B cell (primary cell): ENCODE data around the gene LMNTD2. TPM values are rescaled to one million over a fixed set of nuclear protein-coding genes. Genes with fewer than 3 reads are reported as not detected.

Source experiments
- ATAC-seq: fragments of 200-7000 bp; cut with Tn5 transposase; one replicate; pipeline ENCODE4 v1.10.0; 2021; ENCODE audit warnings: low read depth, mild to moderate bottlenecking, moderate number of reproducible peaks, moderate library complexity
- CTCF ChIA-PET: fragments of 350-600 bp; sonication (Branson Sonifier 250); formaldehyde crosslinking; loops from one replicate; lab custom pipeline; 2021; ENCODE audit warnings: antibody characterized with exemption, inconsistent platforms; lab: Charles Lee
- POLR2A ChIA-PET: fragments of 350-600 bp; sonication (Branson Sonifier 250); formaldehyde crosslinking; loops from one replicate; lab custom pipeline; 2021; ENCODE audit warnings: antibody characterized with exemption; lab: Charles Lee
- DNase-seq: peaks from one replicate; pipeline ENCODE4 v3.0.0; 2013
- H2AFZ ChIP-seq: 2 replicates; pipeline ENCODE4 v1.6.1; 2012; ENCODE audit warnings: mild to moderate bottlenecking, low read depth, low read length; ENCODE audit not compliant: insufficient read depth, poor library complexity, severe bottlenecking
- H3K27ac ChIP-seq, 2 donors: 1 replicate in 1 of 2; 2 replicates in 1 of 2; pipeline ENCODE4 v1.5.1; 2012 to 2013; ENCODE audit warnings: low read length in 2 of 2, mild to moderate bottlenecking in 2 of 2, moderate library complexity in 1 of 2
- H3K27me3 ChIP-seq, 4 experiments: fragments of 200-600 bp in 1 of 4; sonication (generic) in 1 of 4; replicated peaks in 1 of 4; 1 replicate in 2 of 4; 2 replicates in 2 of 4; pipeline versions ENCODE4 v1.6.1 to v1.7.0; 2013 to 2016; ENCODE audit warnings: low read length in 3 of 4, mild to moderate bottlenecking in 2 of 4, mixed read lengths in 1 of 4, moderate library complexity in 1 of 4; ENCODE audit not compliant: insufficient read depth in 4 of 4, control insufficient read depth in 3 of 4; ENCODE audit errors: control extremely low read depth in 1 of 4
- H3K36me3 ChIP-seq, 2 experiments: replicated peaks in 1 of 2; 1 replicate in 1 of 2; 2 replicates in 1 of 2; pipeline versions ENCODE4 v1.6.1 to v1.7.1; 2013; ENCODE audit warnings: low read length in 1 of 2; ENCODE audit not compliant: insufficient read depth in 2 of 2, control insufficient read depth in 1 of 2; ENCODE audit errors: control extremely low read depth in 1 of 2, extremely low read depth in 1 of 2
- H3K4me1 ChIP-seq, 2 donors: fragments of 200-600 bp in 1 of 2; sonication (generic) in 1 of 2; 1 replicate in 1 of 2; 2 replicates in 1 of 2; pipeline versions ENCODE4 v1.5.1 to v1.6.1; 2013 to 2017; ENCODE audit warnings: low read length in 2 of 2; ENCODE audit not compliant: control insufficient read depth in 2 of 2, insufficient read depth in 2 of 2
- H3K4me2 ChIP-seq: replicated peaks from 2 replicates; pipeline ENCODE3; 2012; ENCODE audit warnings: mild to moderate bottlenecking, low read depth, low read length; ENCODE audit not compliant: poor library complexity, severe bottlenecking
- H3K4me3 ChIP-seq, 5 experiments: fragments of 200-600 bp in 1 of 5; sonication (generic) in 1 of 5; 1 replicate in 3 of 5; 2 replicates in 2 of 5; pipeline versions ENCODE4 v1.5.1 to v1.7.0; 2011 to 2016; ENCODE audit warnings: low read length in 4 of 5, mild to moderate bottlenecking in 4 of 5, low read depth in 2 of 5, control low read depth in 1 of 5, moderate library complexity in 1 of 5; ENCODE audit not compliant: insufficient read depth in 1 of 5; ENCODE audit errors: control extremely low read depth in 1 of 5, extremely low read depth in 1 of 5
- H3K79me2 ChIP-seq: fragments of 200-600 bp; sonication (generic); one replicate; pipeline ENCODE4 v1.6.0; 2016; ENCODE audit warnings: low read length; ENCODE audit not compliant: control insufficient read depth, insufficient read depth
- H3K9ac ChIP-seq: fragments of 200-600 bp; sonication (generic); 2 replicates; pipeline ENCODE4 v1.6.1; 2017; ENCODE audit warnings: mild to moderate bottlenecking, low read length, moderate library complexity
- H3K9me3 ChIP-seq, 3 donors: one replicate each; pipeline versions ENCODE4 v1.6.1 to v1.7.1; 2013; ENCODE audit warnings: low read length in 2 of 3; ENCODE audit not compliant: control insufficient read depth in 2 of 3, insufficient read depth in 1 of 3; ENCODE audit errors: control extremely low read depth in 1 of 3
- H4K20me1 ChIP-seq: 2 replicates; pipeline ENCODE4 v1.6.0; 2012; ENCODE audit warnings: mild to moderate bottlenecking, low read length; ENCODE audit not compliant: insufficient read depth, control insufficient read depth, poor library complexity, severe bottlenecking
- H3K27ac Mint-ChIP-seq: one replicate; pipeline ENCODE4 v1.8.0; 2021; ENCODE audit warnings: mixed read lengths
- H3K27me3 Mint-ChIP-seq: one replicate; pipeline ENCODE4 v1.8.0; 2021; ENCODE audit warnings: mixed read lengths
- H3K4me1 Mint-ChIP-seq: one replicate; pipeline ENCODE4 v1.8.0; 2021; ENCODE audit warnings: mixed read lengths
- H3K4me3 Mint-ChIP-seq: one replicate; pipeline ENCODE4 v1.8.0; 2021; ENCODE audit warnings: mixed read lengths
- H3K9me3 Mint-ChIP-seq: one replicate; pipeline ENCODE4 v1.8.0; 2022; ENCODE audit warnings: mixed read lengths; ENCODE audit not compliant: insufficient read depth
- EZH2 ChIP-seq: IDR thresholded peaks from 2 replicates; pipeline ENCODE4 v1.6.1; 2012; ENCODE audit warnings: borderline replicate concordance, low read depth, mild to moderate bottlenecking, moderate library complexity, low read length; ENCODE audit not compliant: insufficient read depth, poor library complexity, severe bottlenecking
- WGBS: methylation state at CpG from one replicate; pipeline ENCODE4 v1.1.5; 2013; ENCODE audit warnings: missing lambda C conversion rate; ENCODE audit not compliant: insufficient coverage; 5-methylcytosine and 5-hydroxymethylcytosine counted together
- intact Hi-C: fragments of 100-400 bp; cut with micrococcal nuclease; formaldehyde crosslinking; loops from one replicate; pipeline ENCODE4 v1.10.0; 2022
- polyA plus RNA-seq: library from polyadenylated mRNA; depleted of rRNA; stranded (reverse); fragments of >200 nt; gene quantifications from 2 replicates; pipeline ENCODE4 v1.2.3, GENCODE V29; 2012
- total RNA-seq, 2 donors: library from RNA; stranded (reverse); fragments of 120-200 nt in 1 of 2; gene quantifications; 1 replicate in 1 of 2; 2 replicates in 1 of 2; pipeline versions ENCODE4 v1.2.3 to v1.2.4, GENCODE V29; 2013 to 2022
- TF ChIP-seq, protein P1 (sequence below): fragments of 200-600 bp; IDR thresholded peaks from one replicate; pipeline ENCODE4 v1.8.0; 2022; ENCODE audit warnings: antibody characterized with exemption, mild to moderate bottlenecking

Gene LMNTD2
- total and polyA plus RNA-seq, 2 donors (not counting 1 experiment from before 2014, with no cell fraction given), result 21.4 to 29.6 TPM

- H3K27ac ChIP-seq, result peak overlapping the region; percentile 100
- no peaks in the 10 kb centered on the region for H3K9me3 Mint-ChIP-seq
- H4K20me1 ChIP-seq, result peaks cover 33% of the 10 kb centered on the region
- ChIA-PET CTCF (interaction anchor here (0.8 to 2.1 kb wide), 4 partner anchors 12 to 269 kb away, joined by 3 to 10 read pairs (median 4); no protein-coding TSS in a partner anchor), POLR2A (interaction anchor here (0.7 to 1.6 kb wide), 10 partner anchors 30 to 1869 kb away, joined by 3 to 26 read pairs (median 6); partner anchors contain the start of genes HRAS, LRRC56 and PTDSS2)
- H3K9ac ChIP-seq, result peak overlapping the region; percentile 100
- H3K79me2 ChIP-seq, result peaks cover 46% of the 10 kb centered on the region
- H3K4me2 ChIP-seq, result peak overlapping the region; percentile 100
- ATAC-seq (peak; percentile 70), DNase-seq (peak; percentile 97)
- peak overlapping the region; percentile 100 for H3K27ac Mint-ChIP-seq
- H3K36me3 ChIP-seq, result peaks cover 0 to 5% of the 10 kb centered on the region in 2 experiments
- peak overlapping the region; percentile 71 for H2AFZ ChIP-seq
- peak overlapping the region; percentile 38 to 100 (median 98) for H3K4me3 ChIP-seq
- peak overlapping the region; percentile 99 for H3K4me3 Mint-ChIP-seq
- H3K27me3 Mint-ChIP-seq, result no peaks in the 10 kb centered on the region
- peaks cover 0 to 2% (median 0%) of the 10 kb centered on the region in 3 donors for H3K9me3 ChIP-seq
- TF ChIP-seq, protein P1, sequence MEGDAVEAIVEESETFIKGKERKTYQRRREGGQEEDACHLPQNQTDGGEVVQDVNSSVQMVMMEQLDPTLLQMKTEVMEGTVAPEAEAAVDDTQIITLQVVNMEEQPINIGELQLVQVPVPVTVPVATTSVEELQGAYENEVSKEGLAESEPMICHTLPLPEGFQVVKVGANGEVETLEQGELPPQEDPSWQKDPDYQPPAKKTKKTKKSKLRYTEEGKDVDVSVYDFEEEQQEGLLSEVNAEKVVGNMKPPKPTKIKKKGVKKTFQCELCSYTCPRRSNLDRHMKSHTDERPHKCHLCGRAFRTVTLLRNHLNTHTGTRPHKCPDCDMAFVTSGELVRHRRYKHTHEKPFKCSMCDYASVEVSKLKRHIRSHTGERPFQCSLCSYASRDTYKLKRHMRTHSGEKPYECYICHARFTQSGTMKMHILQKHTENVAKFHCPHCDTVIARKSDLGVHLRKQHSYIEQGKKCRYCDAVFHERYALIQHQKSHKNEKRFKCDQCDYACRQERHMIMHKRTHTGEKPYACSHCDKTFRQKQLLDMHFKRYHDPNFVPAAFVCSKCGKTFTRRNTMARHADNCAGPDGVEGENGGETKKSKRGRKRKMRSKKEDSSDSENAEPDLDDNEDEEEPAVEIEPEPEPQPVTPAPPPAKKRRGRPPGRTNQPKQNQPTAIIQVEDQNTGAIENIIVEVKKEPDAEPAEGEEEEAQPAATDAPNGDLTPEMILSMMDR, result no peak
- TF ChIP-seq EZH2, result no peak
- under 1% methylated on average over 64 of the region's 71 CpGs for WGBS
- H3K27me3 ChIP-seq, result peaks cover 0 to 10% (median 0%) of the 10 kb centered on the region in 4 experiments
- intact Hi-C loops, result loop anchor here (1.0 to 2.0 kb wide), 8 partner anchors 54 to 302 kb away; partner anchors contain the start of genes BET1L, LMNTD2, PHRF1 and PSMD13
- H3K4me1 Mint-ChIP-seq, result peaks cover 38% of the 10 kb centered on the region
- peaks cover 28 to 45% of the 10 kb centered on the region in 2 donors for H3K4me1 ChIP-seq
Observed at GRCh38 chr11:506238-506994, 54.1 kb downstream of the LMNTD2 start.

DNA sequence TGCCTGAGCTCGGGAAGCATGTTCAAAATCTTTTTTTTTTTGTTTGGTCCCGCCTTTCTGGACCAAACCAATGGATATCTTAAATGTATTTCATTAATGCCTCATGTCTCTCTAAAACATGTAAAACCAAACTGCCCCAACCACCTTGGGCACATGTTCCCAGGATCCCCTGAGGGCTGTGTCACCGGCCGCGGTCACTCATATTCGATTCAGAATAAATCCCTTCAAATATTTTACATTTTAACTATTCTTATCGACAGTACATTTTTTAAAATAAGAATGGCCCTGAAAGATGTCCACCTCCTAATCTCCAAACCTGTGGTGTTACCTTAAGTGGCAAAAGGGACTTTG, 55.6 kb downstream of the LMNTD2 start:
- ATAC-seq, result no peak
- Histone ChIP-seq H3K9ac (peak overlapping the region; percentile 51), H3K4me1 (peaks cover 28 to 49% of the 10 kb centered on the region in 2 donors), H2AFZ (no peak overlapping the region), H3K27ac (no peak overlapping the region), H3K4me2 (peak overlapping the region; percentile 100), H3K79me2 (peaks cover 48% of the 10 kb centered on the region), H4K20me1 (peaks cover 48% of the 10 kb centered on the region), H3K9me3 (peaks cover 0 to 2% (median 0%) of the 10 kb centered on the region in 3 donors), H3K36me3 (peaks cover 0 to 17% of the 10 kb centered on the region in 2 experiments), H3K4me3 (peak overlapping the region in 1 of 5 experiments; percentile 33), H3K27me3 (peaks cover 0 to 10% (median 0%) of the 10 kb centered on the region in 4 experiments)
- peak; percentile 16 for DNase-seq
- no peaks in the 10 kb centered on the region for H3K27me3 Mint-ChIP-seq
- ChIA-PET CTCF (interaction anchor here (2.0 to 2.1 kb wide), 2 partner anchors 13 to 56 kb away, joined by 6 to 10 read pairs; no protein-coding TSS in a partner anchor), POLR2A (no interaction called here)
- peaks cover 42% of the 10 kb centered on the region for H3K4me1 Mint-ChIP-seq
- intact Hi-C loops, result no loop called here
- WGBS, result 60% methylated on average over 2 of the region's 7 CpGs
- TF ChIP-seq, protein P1, result no peak
- no peak for TF ChIP-seq EZH2
- H3K27ac Mint-ChIP-seq, result peak overlapping the region; percentile 75
- no peaks in the 10 kb centered on the region for H3K9me3 Mint-ChIP-seq
- peak overlapping the region; percentile 71 for H3K4me3 Mint-ChIP-seq
